IgD-negative memory B cell (primary cell): ENCODE data around the gene TNFSF18. TPM values are rescaled to one million over a fixed set of nuclear protein-coding genes. Genes with fewer than 3 reads are reported as not detected.

Experiments used
- H3K27ac Mint-ChIP-seq, 3 donors: one replicate each; pipeline ENCODE4 v1.8.0; 2020 to 2022; ENCODE audit warnings: mild to moderate bottlenecking in 3 of 3, mixed read lengths in 3 of 3, moderate library complexity in 1 of 3
- H3K27me3 Mint-ChIP-seq: one replicate; pipeline ENCODE4 v1.8.0; 2021; ENCODE audit warnings: mixed read lengths
- H3K36me3 Mint-ChIP-seq: one replicate; pipeline ENCODE4 v1.8.0; 2020; ENCODE audit warnings: mild to moderate bottlenecking, mixed read lengths
- H3K4me1 Mint-ChIP-seq, 3 donors: one replicate each; pipeline ENCODE4 v1.8.0; 2020 to 2022; ENCODE audit warnings: mixed read lengths in 3 of 3, mild to moderate bottlenecking in 1 of 3
- H3K4me3 Mint-ChIP-seq, 4 donors: one replicate each; pipeline ENCODE4 v1.8.0; 2020 to 2022; ENCODE audit warnings: mild to moderate bottlenecking in 4 of 4, mixed read lengths in 4 of 4, moderate library complexity in 3 of 4
- H3K9me3 Mint-ChIP-seq, 3 donors: one replicate each; pipeline ENCODE4 v1.8.0; 2020 to 2021; ENCODE audit warnings: mixed read lengths in 3 of 3, mild to moderate bottlenecking in 1 of 3
- polyA plus RNA-seq: library from polyadenylated mRNA; unstranded; fragments of 300-500 nt; fragmentation: Illumina TruSeq; gene quantifications from one replicate; pipeline ENCODE4 v1.2.3, GENCODE V29; 2021

The TNFSF18 gene
- polyA plus RNA-seq, 1 donor from 2014 or later = not detected

DNA sequence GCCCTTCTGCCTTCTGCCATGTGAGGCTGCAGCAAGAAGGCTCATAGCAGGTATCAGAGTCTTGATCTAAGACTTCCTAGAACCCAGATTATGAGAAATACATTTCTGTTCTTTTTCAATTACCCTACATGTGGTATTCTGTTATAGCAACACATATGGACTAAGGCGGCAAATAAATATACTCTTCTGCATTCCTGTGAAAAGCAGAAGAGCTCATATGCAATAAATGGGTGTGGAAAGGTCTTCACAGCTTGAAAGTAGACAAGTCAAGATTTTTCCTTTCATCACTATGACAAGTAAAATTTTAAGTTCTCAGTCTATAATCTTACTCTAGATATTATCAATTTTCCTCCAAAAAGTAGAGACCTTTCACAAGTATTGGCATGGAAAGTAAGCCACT lies 36.6 kb downstream of the TNFSF18 start:
- Mint-ChIP-seq H3K27ac (no peak overlapping the region), H3K4me1 (peaks cover 24 to 35% (median 34%) of the 10 kb centered on the region in 3 donors), H3K27me3 (peaks cover 4% of the 10 kb centered on the region), H3K4me3 (no peak overlapping the region), H3K9me3 (no peaks in the 10 kb centered on the region), H3K36me3 (peaks cover 4% of the 10 kb centered on the region)

DNA sequence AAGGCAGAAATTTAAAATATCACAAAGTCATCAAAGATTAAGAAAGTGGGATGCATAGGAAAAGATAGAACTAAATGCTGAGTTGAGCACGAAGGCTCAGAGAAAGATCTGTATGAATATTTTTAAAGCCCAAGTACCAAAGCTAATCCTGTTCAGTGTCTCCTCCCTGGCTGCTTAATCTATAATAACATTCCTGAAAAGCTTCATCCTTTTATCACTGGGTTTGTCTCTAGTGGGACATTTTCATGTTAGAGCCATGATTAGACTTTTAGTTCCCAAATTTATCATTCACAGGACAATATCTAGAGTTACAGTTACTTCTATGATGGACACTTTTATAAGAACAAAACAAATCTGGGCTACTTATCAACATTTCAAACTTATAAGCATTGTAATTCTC lies 38.6 kb downstream of the TNFSF18 start:
- peaks cover 9 to 18% (median 16%) of the 10 kb centered on the region in 3 donors for H3K4me1 Mint-ChIP-seq
- H3K4me3 Mint-ChIP-seq = no peak overlapping the region
- peaks cover 1% of the 10 kb centered on the region for H3K27me3 Mint-ChIP-seq
- peaks cover 4% of the 10 kb centered on the region for H3K36me3 Mint-ChIP-seq
- H3K27ac Mint-ChIP-seq = no peak overlapping the region
- no peaks in the 10 kb centered on the region for H3K9me3 Mint-ChIP-seq

DNA sequence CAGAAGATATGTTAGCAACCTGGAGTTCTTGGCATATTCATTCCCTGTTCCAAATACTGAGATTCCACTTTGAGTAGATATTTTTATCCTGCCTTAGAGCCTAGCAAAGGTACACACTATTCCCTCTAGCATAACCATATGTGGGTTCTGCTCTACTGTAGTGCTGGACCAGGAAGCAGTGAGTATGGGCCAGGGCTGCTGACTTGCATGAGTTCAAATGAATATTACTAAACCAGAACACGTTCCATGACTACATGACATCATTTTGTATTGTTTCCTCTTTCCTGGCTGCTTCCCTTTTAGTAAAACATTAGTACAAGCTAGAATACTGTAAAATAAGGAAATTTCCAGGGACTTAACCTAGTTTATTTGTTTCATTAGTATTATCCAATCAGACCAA lies 41.1 kb downstream of the TNFSF18 start:
- no peak overlapping the region for H3K27ac Mint-ChIP-seq
- H3K4me3 Mint-ChIP-seq = no peak overlapping the region
- peaks cover 0 to 2% (median 0%) of the 10 kb centered on the region in 3 donors for H3K9me3 Mint-ChIP-seq
- H3K4me1 Mint-ChIP-seq = no peaks in the 10 kb centered on the region
- peaks cover 4% of the 10 kb centered on the region for H3K36me3 Mint-ChIP-seq
- H3K27me3 Mint-ChIP-seq = peaks cover 1% of the 10 kb centered on the region

DNA sequence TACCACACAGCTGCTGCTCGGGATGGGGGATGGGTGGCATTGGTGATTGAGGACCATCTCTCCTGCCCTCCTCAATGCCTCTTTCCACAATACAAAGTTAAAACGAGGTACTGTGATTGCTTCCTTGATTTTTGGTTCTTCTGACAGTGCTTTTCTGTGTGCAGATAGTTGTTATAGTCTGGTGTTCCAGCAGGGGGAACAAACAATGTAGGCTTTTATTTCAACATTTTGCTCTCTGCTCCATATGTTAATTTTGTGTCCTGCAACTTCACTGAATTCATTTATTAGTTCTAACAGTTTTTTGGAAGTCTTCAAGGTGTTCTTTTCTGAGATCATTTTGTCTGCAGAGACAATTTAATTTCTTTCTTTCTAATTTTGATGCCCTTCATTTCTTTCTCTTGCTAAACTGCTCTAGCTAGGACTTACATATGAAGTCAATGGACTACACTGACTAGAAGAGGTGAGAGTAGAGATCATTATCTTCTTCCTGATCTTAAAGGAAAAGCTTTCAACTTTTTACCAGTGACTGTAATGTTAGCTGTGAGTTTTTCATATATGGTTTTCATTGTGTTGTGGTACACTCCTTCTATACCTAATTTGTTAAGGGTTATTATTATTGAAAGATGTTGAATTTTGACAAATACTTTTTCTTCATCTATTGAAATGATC lies 45.4 kb downstream of the TNFSF18 start:
- no peak overlapping the region for H3K27ac Mint-ChIP-seq

DNA sequence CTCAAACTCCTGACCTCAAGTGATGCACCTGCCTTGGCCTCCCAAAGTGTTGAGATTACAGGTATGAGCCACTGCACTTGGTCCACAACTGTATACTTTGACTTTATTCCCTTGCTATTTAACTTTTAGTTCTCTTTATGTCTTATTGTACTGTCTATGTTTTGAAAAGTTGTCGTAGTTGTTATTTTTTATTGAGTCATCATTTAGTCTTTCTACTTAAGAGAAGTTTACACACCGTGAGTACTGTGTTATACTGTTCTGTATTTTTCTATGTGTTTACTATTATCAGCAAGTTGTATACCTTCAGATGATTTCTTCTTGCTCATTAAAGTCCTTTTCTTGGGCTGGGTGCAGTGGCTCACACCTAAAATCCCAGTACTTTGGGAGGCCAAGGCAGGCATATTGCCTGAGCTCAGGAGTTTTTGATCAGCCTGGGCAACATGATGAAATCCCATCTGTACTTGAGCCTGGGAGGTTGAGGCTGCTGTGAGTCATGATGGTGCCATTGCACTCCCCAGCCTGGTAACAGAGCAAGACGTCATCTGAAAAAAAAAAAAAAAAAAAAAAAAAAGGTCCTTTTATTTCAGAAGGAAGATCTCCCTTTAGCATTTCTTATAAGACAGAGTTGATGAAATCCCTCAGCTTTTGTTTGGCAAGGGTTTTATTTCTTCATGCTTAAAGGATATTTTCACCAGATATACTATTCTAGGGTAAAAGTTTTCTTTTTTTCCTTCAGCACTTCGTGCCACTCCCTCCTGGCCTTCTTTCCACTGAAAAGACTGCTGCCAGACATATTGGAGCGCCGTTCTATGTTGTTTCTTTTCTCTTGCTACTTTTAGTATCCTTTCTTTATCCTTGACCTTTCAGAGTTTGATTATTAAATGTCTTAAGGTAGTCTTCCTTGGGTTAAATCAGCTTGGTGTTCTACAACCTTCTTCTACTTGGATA lies 47.6 kb downstream of the TNFSF18 start:
- H3K27ac Mint-ChIP-seq = no peak overlapping the region
- peaks cover 1% of the 10 kb centered on the region for H3K36me3 Mint-ChIP-seq
- H3K4me1 Mint-ChIP-seq = no peaks in the 10 kb centered on the region
- no peak overlapping the region for H3K4me3 Mint-ChIP-seq
- peaks cover 2 to 14% (median 11%) of the 10 kb centered on the region in 3 donors for H3K9me3 Mint-ChIP-seq
- no peaks in the 10 kb centered on the region for H3K27me3 Mint-ChIP-seq

More for the DNA sequence above, 45.4 kb downstream of the TNFSF18 start:
- Mint-ChIP-seq H3K4me3 (no peak overlapping the region), H3K27me3 (no peaks in the 10 kb centered on the region), H3K36me3 (peaks cover 1% of the 10 kb centered on the region), H3K9me3 (peaks cover 0 to 10% (median 9%) of the 10 kb centered on the region in 3 donors), H3K4me1 (no peaks in the 10 kb centered on the region)

DNA sequence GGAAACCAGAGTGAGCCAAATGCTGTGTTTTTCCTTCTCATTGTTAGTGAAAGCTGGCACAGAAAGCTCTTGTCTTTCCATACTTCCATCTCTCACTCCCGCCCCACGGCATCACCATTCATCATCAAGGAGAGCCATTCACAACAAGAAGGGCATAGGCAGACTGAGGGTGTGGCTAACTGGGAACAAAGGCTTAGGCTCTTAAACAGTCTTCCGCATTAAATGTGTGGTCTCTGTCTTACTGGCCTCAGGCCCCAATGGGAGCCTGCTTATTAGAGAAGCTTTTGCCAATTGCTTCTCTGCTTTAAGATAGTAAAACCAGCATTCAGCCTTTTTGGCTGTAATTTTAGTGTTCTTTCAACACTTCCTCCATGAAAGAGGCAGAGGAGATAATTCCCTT lies 51.4 kb downstream of the TNFSF18 start:
- no peaks in the 10 kb centered on the region for H3K4me1 Mint-ChIP-seq
- peaks cover 1% of the 10 kb centered on the region for H3K36me3 Mint-ChIP-seq
- peaks cover 3 to 19% (median 12%) of the 10 kb centered on the region in 3 donors for H3K9me3 Mint-ChIP-seq
- H3K4me3 Mint-ChIP-seq = no peak overlapping the region
- no peak overlapping the region for H3K27ac Mint-ChIP-seq
- no peaks in the 10 kb centered on the region for H3K27me3 Mint-ChIP-seq

DNA sequence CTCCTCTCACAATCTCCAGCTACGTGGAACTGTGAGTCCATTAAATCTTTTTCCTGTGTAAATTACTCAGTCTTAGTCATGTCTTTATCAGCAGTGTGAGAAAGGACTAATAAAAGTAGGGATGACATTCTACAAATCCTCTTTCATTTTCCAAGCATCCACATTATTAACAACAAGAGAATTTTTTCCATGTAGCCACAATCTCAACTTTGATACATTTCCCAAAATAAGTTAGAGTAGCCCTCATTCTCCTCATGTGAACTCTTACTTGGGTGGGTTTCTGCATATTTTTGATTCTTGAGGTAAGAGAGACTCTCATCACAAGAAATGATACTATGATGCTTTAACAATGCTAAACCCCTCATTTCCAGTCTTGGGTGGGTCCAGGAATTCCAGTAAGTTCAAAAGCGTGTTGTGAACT lies 52.8 kb downstream of the TNFSF18 start:
- Mint-ChIP-seq H3K9me3 (peaks cover 3 to 19% (median 11%) of the 10 kb centered on the region in 3 donors), H3K4me1 (no peaks in the 10 kb centered on the region), H3K27me3 (no peaks in the 10 kb centered on the region), H3K27ac (no peak overlapping the region), H3K4me3 (peak overlapping the region in 1 of 4 donors; percentile 18), H3K36me3 (peaks cover 1% of the 10 kb centered on the region)

DNA sequence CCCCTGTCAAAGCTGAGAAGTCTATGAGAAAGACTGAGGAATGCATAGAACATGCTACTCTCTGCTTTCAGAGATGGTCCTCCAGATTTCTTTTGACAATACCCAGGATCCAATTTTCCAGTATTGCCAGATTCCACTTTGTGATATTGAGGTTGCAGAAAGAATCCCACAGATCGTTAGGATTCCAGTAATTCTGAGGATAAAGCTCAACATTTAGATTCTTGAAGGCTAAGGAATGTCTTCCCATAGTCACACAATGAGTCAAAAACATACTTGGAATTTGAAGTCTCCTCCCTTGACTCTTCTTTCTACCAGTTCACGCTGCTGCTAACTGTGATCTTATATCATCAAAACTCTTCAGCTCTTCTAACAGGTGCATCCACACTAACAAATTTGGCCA lies 57.1 kb downstream of the TNFSF18 start:
- Mint-ChIP-seq H3K36me3 (no peaks in the 10 kb centered on the region), H3K27ac (no peak overlapping the region), H3K27me3 (no peaks in the 10 kb centered on the region), H3K4me1 (no peaks in the 10 kb centered on the region), H3K9me3 (peaks cover 0 to 9% (median 2%) of the 10 kb centered on the region in 3 donors), H3K4me3 (no peak overlapping the region)

DNA sequence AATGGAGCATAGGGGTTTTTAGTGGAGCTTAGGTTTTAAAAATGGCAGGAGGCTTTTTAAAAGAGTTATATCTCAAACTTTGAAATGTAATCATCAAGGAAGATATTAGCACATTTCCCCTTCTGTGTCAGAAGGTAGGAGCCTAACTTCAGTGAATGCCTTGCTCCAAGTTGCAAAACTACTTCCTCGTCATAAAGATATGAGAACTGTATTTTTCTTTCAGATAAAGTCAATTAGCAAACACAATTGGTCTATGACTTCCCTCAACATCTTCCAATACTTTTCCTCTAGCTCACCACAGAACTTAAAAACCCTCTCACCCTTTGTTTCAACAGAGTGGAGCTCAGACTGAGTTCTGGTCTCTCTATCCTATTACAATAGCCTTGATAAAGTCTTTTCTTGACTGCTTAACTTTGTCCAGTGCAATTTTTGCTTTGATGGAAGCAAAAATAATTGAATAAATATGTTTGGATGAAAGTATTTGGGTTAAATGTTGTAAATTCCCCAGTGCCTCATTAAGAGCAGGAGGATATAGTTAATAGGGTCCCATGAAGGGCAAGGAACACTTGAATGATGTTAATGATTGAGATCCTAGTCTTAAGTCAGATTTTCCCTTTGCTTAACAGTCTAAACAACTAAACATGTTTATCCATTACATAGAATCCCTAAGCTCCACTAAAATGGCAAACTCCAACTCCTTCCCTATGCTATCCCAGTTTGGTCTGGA lies 58.9 kb downstream of the TNFSF18 start:
- Mint-ChIP-seq H3K9me3 (no peaks in the 10 kb centered on the region), H3K4me3 (no peak overlapping the region), H3K27ac (no peak overlapping the region), H3K4me1 (no peaks in the 10 kb centered on the region), H3K36me3 (no peaks in the 10 kb centered on the region), H3K27me3 (no peaks in the 10 kb centered on the region)

DNA sequence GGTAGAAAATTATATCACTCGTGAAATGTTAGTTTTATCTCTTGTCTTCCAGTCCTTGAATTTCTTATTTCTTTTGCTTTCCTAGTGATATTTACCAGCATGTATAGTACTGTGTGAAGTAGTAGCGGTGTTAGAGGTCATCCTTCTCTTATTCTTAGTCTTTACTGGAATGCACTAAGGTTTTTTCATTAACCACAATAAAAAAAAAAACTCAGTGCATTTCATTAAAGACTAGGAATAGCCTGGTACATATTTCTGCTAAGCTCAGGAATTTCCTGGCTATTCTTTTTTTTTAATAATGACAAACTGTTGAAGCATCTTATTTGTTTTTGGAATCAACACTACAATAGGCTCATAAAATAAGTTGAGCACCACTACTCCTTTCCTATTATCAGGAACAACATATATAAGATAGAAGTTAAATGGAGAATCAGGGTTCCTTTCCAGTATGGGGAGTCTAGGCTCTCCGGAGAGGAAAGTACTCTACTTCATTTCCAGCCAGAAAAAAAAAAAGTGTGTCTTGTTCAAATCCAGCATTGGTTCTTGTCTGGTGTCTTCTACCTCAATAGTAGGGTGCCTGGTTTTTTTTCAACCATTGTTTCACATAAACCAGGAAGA lies 60.0 kb downstream of the TNFSF18 start:
- no peak overlapping the region for H3K4me3 Mint-ChIP-seq
- H3K27me3 Mint-ChIP-seq = no peaks in the 10 kb centered on the region
- H3K27ac Mint-ChIP-seq = no peak overlapping the region
- no peaks in the 10 kb centered on the region for H3K4me1 Mint-ChIP-seq
- H3K9me3 Mint-ChIP-seq = no peaks in the 10 kb centered on the region
- no peaks in the 10 kb centered on the region for H3K36me3 Mint-ChIP-seq

Other genes starting within 250 kb of the TNFSF18 start
- gene TNFSF4, start 156.4 kb upstream of the TNFSF18 start, polyA plus RNA-seq = 0.06 TPM